ENCODE results near the gene ARHGAP4. TPM values are rescaled to one million over a fixed set of nuclear protein-coding genes. Genes with fewer than 3 reads are reported as not detected.

The ARHGAP4 gene
- total RNA-seq, 4 donors from 2014 or later, result 23.0 to 90.9 (median 32.7) TPM

- 0 to 15% methylated on average over 12 to 26 of the region's 26 CpGs for WGBS, 2 donors
- TF ChIP-seq CTCF (IDR thresholded peaks at IDR 0.05) (no peak), POLR2A (IDR thresholded peaks at IDR 0.05) (no peak)
- Histone ChIP-seq H3K27ac (peak overlapping the region; percentile 95 to 98 (median 97)), H3K4me1 (peaks cover 0 to 63% (median 34%) of the 10 kb centered on the region in 4 donors), H3K27me3 (no peaks in the 10 kb centered on the region), H3K36me3 (no peaks in the 10 kb centered on the region), H3K4me3 (peak overlapping the region; percentile 64 to 95 (median 78)), H3K9me3 (no peaks in the 10 kb centered on the region)
- DNase-seq (ENCODE audit: low spot score in 2 of 2), result no peak
Measured at GRCh38 chrX:153969904-153970356, 43.9 kb upstream of the ARHGAP4 start.

- peaks cover 0 to 62% (median 34%) of the 10 kb centered on the region in 4 donors for H3K4me1 ChIP-seq
- H3K27me3 ChIP-seq, result no peaks in the 10 kb centered on the region
- H3K9me3 ChIP-seq, result no peaks in the 10 kb centered on the region
- TF ChIP-seq CTCF (IDR thresholded peaks at IDR 0.05) (no peak), POLR2A (IDR thresholded peaks at IDR 0.05) (no peak), EP300 (IDR thresholded peaks at IDR 0.05) (no peak)
- DNase-seq (ENCODE audit: low spot score in 2 of 2), result no peak
- peak overlapping the region; percentile 95 to 98 (median 97) for H3K27ac ChIP-seq
- WGBS, 2 donors, result 4 to 41% methylated on average over 4 to 24 of the region's 25 CpGs
- peak overlapping the region; percentile 64 to 95 (median 78) for H3K4me3 ChIP-seq
- H3K36me3 ChIP-seq, result no peaks in the 10 kb centered on the region
Measured at GRCh38 chrX:153969125-153969903, 43.2 kb upstream of the ARHGAP4 start.

GRCh38 chrX:153968754-153969124 is 42.7 kb upstream of the ARHGAP4 start:
- Histone ChIP-seq H3K9me3 (no peaks in the 10 kb centered on the region), H3K4me1 (peaks cover 0 to 56% (median 34%) of the 10 kb centered on the region in 4 donors), H3K27ac (peak overlapping the region; percentile 95 to 98 (median 97)), H3K27me3 (no peaks in the 10 kb centered on the region), H3K4me3 (peak overlapping the region in 3 of 4 donors; percentile 64 to 82 (median 74)), H3K36me3 (peaks cover 0 to 6% (median 0%) of the 10 kb centered on the region in 3 donors)
- TF ChIP-seq CTCF (IDR thresholded peaks at IDR 0.05) (no peak), POLR2A (IDR thresholded peaks at IDR 0.05) (no peak), EP300 (IDR thresholded peaks at IDR 0.05) (no peak)
- no peak for DNase-seq (ENCODE audit: low spot score in 2 of 2)
- 48% methylated on average over 12 of the region's 12 CpGs; no CpG with 5 or more reads in 1 of the 2 donors for WGBS, 2 donors

- H3K4me1 ChIP-seq, result peaks cover 0 to 52% (median 32%) of the 10 kb centered on the region in 4 donors
- peak overlapping the region in 3 of 4 donors; percentile 96 to 98 (median 98) for H3K27ac ChIP-seq
- H3K27me3 ChIP-seq, result no peaks in the 10 kb centered on the region
- no peak for DNase-seq (ENCODE audit: low spot score in 2 of 2)
- 18 to 58% methylated on average over 8 to 9 of the region's 9 CpGs for WGBS, 2 donors
- H3K9me3 ChIP-seq, result no peaks in the 10 kb centered on the region
- H3K36me3 ChIP-seq, result peaks cover 0 to 10% (median 0%) of the 10 kb centered on the region in 3 donors
- TF ChIP-seq POLR2A (IDR thresholded peaks at IDR 0.05) (no peak), EP300 (IDR thresholded peaks at IDR 0.05) (no peak), CTCF (IDR thresholded peaks at IDR 0.05) (no peak)
- H3K4me3 ChIP-seq, result peak overlapping the region in 2 of 4 donors; percentile 64 to 74
Measured at GRCh38 chrX:153968255-153968654, 42.2 kb upstream of the ARHGAP4 start.

All from tibial nerve (tissue), 4 donors.